DOHH2 (cell line): ENCODE measurements around the gene CDKL5.

Experiments used
- EZH2phosphoT487 ChIP-seq: fragments of 200-600 bp; sonication (generic); IDR thresholded peaks from 2 replicates; pipeline ENCODE4 v1.6.1; 2017; ENCODE audit warnings: borderline replicate concordance, mild to moderate bottlenecking, antibody characterized with exemption, low read length, moderate library complexity, mixed read lengths
- TF ChIP-seq, protein P1 (sequence below): fragments of 200-600 bp; sonication (generic); IDR thresholded peaks from one replicate; pipeline ENCODE4 v1.5.1; 2014; ENCODE audit warnings: antibody characterized with exemption, mild to moderate bottlenecking, low read depth, low read length; ENCODE audit not compliant: poor library complexity, severe bottlenecking

DNA sequence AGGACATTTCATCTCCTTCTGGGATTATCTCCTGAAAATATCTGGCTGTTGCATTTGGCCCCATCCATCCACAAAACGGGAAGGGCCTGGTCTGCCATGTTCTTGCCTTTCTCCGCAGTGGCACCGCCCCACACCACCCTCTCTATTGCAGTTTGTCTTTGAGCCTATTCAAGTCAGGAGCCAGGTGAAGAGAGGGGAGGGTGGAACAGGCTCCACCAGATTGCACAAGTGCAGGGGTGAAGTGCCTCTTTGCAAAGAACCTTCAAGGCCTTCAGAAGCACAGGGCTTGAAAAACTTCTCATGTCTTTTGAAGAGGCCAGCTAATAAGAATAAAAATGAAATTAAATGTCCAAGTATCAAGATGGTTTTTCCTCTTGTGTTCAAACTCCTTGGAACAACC lies 217.8 kb downstream of the CDKL5 start:
- TF ChIP-seq, protein P1, sequence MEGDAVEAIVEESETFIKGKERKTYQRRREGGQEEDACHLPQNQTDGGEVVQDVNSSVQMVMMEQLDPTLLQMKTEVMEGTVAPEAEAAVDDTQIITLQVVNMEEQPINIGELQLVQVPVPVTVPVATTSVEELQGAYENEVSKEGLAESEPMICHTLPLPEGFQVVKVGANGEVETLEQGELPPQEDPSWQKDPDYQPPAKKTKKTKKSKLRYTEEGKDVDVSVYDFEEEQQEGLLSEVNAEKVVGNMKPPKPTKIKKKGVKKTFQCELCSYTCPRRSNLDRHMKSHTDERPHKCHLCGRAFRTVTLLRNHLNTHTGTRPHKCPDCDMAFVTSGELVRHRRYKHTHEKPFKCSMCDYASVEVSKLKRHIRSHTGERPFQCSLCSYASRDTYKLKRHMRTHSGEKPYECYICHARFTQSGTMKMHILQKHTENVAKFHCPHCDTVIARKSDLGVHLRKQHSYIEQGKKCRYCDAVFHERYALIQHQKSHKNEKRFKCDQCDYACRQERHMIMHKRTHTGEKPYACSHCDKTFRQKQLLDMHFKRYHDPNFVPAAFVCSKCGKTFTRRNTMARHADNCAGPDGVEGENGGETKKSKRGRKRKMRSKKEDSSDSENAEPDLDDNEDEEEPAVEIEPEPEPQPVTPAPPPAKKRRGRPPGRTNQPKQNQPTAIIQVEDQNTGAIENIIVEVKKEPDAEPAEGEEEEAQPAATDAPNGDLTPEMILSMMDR, result no peak
- TF ChIP-seq EZH2phosphoT487, result no peak
